MM.1S (cell line): ENCODE data around the gene PMEPA1.

ENCODE experiments used
- DNase-seq: peaks from one replicate; pipeline ENCODE4 v3.0.0-alpha.2; 2015
- H2AFZ ChIP-seq: fragments of 300-600 bp; sonication (generic); 2 replicates; pipeline ENCODE4 v1.6.0; 2016; ENCODE audit warnings: antibody characterized with exemption, low read length
- H3F3A ChIP-seq: fragments of 300-600 bp; sonication (generic); 2 replicates; pipeline ENCODE4 v1.6.1; 2016; ENCODE audit warnings: mild to moderate bottlenecking, antibody characterized with exemption, low read length, moderate library complexity, mixed read lengths; ENCODE audit not compliant: insufficient read depth
- H3K27ac ChIP-seq: fragments of 300-600 bp; sonication (generic); 2 replicates; pipeline ENCODE4 v1.5.1; 2016; ENCODE audit warnings: mild to moderate bottlenecking, low read length
- H3K27me3 ChIP-seq: fragments of 300-600 bp; sonication (generic); replicated peaks from 2 replicates; pipeline ENCODE4 v1.6.0; 2016; ENCODE audit warnings: low read length; ENCODE audit not compliant: insufficient read depth
- H3K36me3 ChIP-seq: fragments of 300-600 bp; sonication (generic); replicated peaks from 2 replicates; pipeline ENCODE4 v1.6.1; 2016; ENCODE audit warnings: mild to moderate bottlenecking, low read length, mixed read lengths; ENCODE audit not compliant: insufficient read depth
- H3K4me1 ChIP-seq: fragments of 300-600 bp; sonication (generic); 2 replicates; pipeline ENCODE4 v1.6.1; 2016; ENCODE audit warnings: low read length, mixed read lengths
- H3K4me2 ChIP-seq: fragments of 300-600 bp; sonication (generic); 2 replicates; pipeline ENCODE4 v1.6.0; 2016; ENCODE audit warnings: low read depth, low read length
- H3K4me3 ChIP-seq: fragments of 300-600 bp; sonication (generic); 2 replicates; pipeline ENCODE4 v1.5.1; 2016; ENCODE audit warnings: low read length, mixed read lengths
- H3K79me2 ChIP-seq: fragments of 300-600 bp; sonication (generic); 2 replicates; pipeline ENCODE4 v1.6.1; 2016; ENCODE audit warnings: mixed run types, low read length, mixed read lengths
- H3K9ac ChIP-seq: fragments of 300-600 bp; sonication (generic); 2 replicates; pipeline ENCODE4 v1.6.1; 2016; ENCODE audit warnings: low read length, mixed read lengths
- H3K9me2 ChIP-seq: fragments of 300-600 bp; sonication (generic); replicated peaks from 2 replicates; pipeline ENCODE4 v1.6.1; 2016; ENCODE audit warnings: mild to moderate bottlenecking, low read length, mixed read lengths; ENCODE audit not compliant: insufficient read depth
- H3K9me3 ChIP-seq: fragments of 300-600 bp; sonication (generic); replicated peaks from 2 replicates; pipeline ENCODE4 v1.6.1; 2016; ENCODE audit warnings: mild to moderate bottlenecking, low read length, mixed read lengths; ENCODE audit not compliant: insufficient read depth
- H4K20me1 ChIP-seq: fragments of 300-600 bp; sonication (generic); 2 replicates; pipeline ENCODE4 v1.6.1; 2016; ENCODE audit warnings: mild to moderate bottlenecking, low read length, moderate library complexity, mixed read lengths; ENCODE audit not compliant: insufficient read depth
- CTCF ChIP-seq: fragments of 300-600 bp; sonication (generic); IDR thresholded peaks from 2 replicates; pipeline ENCODE4 v1.5.1; 2016; ENCODE audit warnings: antibody characterized with exemption, low read length, mixed read lengths
- EZH2 ChIP-seq: fragments of 300-600 bp; sonication (generic); optimal IDR thresholded peaks from 2 replicates; pipeline ENCODE3; 2017; ENCODE audit warnings: low read depth, mild to moderate bottlenecking, antibody characterized with exemption, low read length, mixed read lengths
- EZH2phosphoT487 ChIP-seq: fragments of 300-600 bp; sonication (generic); IDR thresholded peaks from 2 replicates; pipeline ENCODE4 v1.6.1; 2018; ENCODE audit warnings: antibody characterized with exemption, low read length

PMEPA1 gene

DNA sequence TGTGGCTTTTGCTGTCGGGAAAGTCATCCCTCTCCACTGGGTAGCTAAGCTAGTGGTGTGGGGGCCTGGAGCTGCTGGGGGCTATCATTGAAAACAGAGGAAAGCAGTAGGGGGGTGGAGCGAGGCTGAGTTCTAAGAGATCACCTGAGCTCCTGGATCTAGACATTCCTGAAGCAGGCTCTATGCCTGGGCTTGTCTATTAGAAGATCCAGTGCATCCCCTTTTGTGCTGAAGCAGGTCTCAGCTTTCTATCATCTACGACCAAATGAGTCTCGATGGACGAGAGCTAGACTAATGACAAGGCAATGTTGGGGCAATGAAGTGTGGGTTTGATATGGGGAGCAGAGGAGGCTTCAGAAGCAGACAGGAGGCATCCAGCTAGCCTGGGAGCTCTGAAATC, 108.1 kb downstream of the PMEPA1 start:
- Histone ChIP-seq H3K27ac (no peak overlapping the region), H3K4me2 (no peak overlapping the region), H3K27me3 (no peaks in the 10 kb centered on the region), H3K36me3 (peaks cover 4% of the 10 kb centered on the region; the same call in 1 of the 2 replicates), H3K9ac (no peak overlapping the region), H3K4me3 (no peak overlapping the region), H2AFZ (no peak overlapping the region), H4K20me1 (no peaks in the 10 kb centered on the region), H3K79me2 (no peaks in the 10 kb centered on the region), H3F3A (no peaks in the 10 kb centered on the region), H3K4me1 (no peaks in the 10 kb centered on the region), H3K9me2 (no peaks in the 10 kb centered on the region), H3K9me3 (no peaks in the 10 kb centered on the region)
- no peak for DNase-seq
- no peak for TF ChIP-seq EZH2phosphoT487
- TF ChIP-seq EZH2 = no peak
- TF ChIP-seq CTCF = no peak

GRCh38 chr20:57601211-57601570, 108.6 kb downstream of the PMEPA1 start:
- Histone ChIP-seq H3K9me3 (no peaks in the 10 kb centered on the region), H3K4me2 (no peak overlapping the region), H3K27ac (no peak overlapping the region), H3K9me2 (no peaks in the 10 kb centered on the region), H4K20me1 (no peaks in the 10 kb centered on the region), H3K9ac (no peak overlapping the region), H2AFZ (no peak overlapping the region), H3K79me2 (no peaks in the 10 kb centered on the region), H3K4me1 (no peaks in the 10 kb centered on the region), H3K36me3 (no peaks in the 10 kb centered on the region), H3K27me3 (no peaks in the 10 kb centered on the region), H3K4me3 (no peak overlapping the region), H3F3A (no peaks in the 10 kb centered on the region)
- DNase-seq = no peak
- no peak for TF ChIP-seq CTCF
- no peak for TF ChIP-seq EZH2phosphoT487
- no peak for TF ChIP-seq EZH2

GRCh38 chr20:57600320-57601210, 109.2 kb downstream of the PMEPA1 start:
- H3K9me2 ChIP-seq = no peaks in the 10 kb centered on the region
- H3F3A ChIP-seq = no peaks in the 10 kb centered on the region
- TF ChIP-seq EZH2 = no peak
- no peak for TF ChIP-seq EZH2phosphoT487
- no peak for TF ChIP-seq CTCF
- no peak overlapping the region for H3K9ac ChIP-seq
- H3K27me3 ChIP-seq = peaks cover 3% of the 10 kb centered on the region
- no peaks in the 10 kb centered on the region for H3K36me3 ChIP-seq
- DNase-seq = no peak
- no peaks in the 10 kb centered on the region for H3K9me3 ChIP-seq
- no peak overlapping the region for H3K4me2 ChIP-seq
- H3K4me1 ChIP-seq = no peaks in the 10 kb centered on the region
- no peaks in the 10 kb centered on the region for H3K79me2 ChIP-seq
- no peaks in the 10 kb centered on the region for H4K20me1 ChIP-seq
- H3K4me3 ChIP-seq = no peak overlapping the region
- no peak overlapping the region for H3K27ac ChIP-seq
- no peak overlapping the region for H2AFZ ChIP-seq
